ENCODE results near the gene IAH1. TPM values are rescaled to one million over a fixed set of nuclear protein-coding genes. Genes with fewer than 3 reads are reported as not detected.

Gene IAH1
- total and polyA plus RNA-seq, 2 donors (not counting 3 experiments of a cell fraction or from before 2014, with no cell fraction given), result 43.4 to 44.0 TPM

- CTCF ChIA-PET, result no interaction called here
- peaks cover 17 to 31% of the 10 kb centered on the region in 2 experiments for H3K36me3 ChIP-seq (ENCODE audit: control insufficient read depth in 2 of 2, extremely low read depth in 1 of 2, insufficient read depth in 2 of 2, low read length in 2 of 2)
- dilution Hi-C loops (cut with MboI; ENCODE audit: extremely low pct_ligation_motif_present, low sequenced_read_pairs) (no loop called here), intact Hi-C loops (cut with micrococcal nuclease) (no loop called here)
- H3K4me1 ChIP-seq (ENCODE audit: control insufficient read depth, extremely low read depth, insufficient read depth, low read length), result peaks cover 8% of the 10 kb centered on the region
- no peak for FAIRE-seq
- H3K9me3 ChIP-seq (replicated peaks; ENCODE audit: control insufficient read depth, insufficient read depth, low read length), result no peaks in the 10 kb centered on the region
- DNase-seq (ENCODE audit: low read depth, low spot score), result no peak
- H3K9ac ChIP-seq (replicated peaks; ENCODE audit: extremely low read depth, insufficient read depth, low read length), result no peak overlapping the region
- peaks cover 15% of the 10 kb centered on the region for H3K79me2 ChIP-seq (ENCODE audit: control insufficient read depth, insufficient read depth, low read length)
- no peak overlapping the region for H2AFZ ChIP-seq (ENCODE audit: low read depth, low read length)
- H3K4me2 ChIP-seq (ENCODE audit: insufficient read depth, low read length), result no peak overlapping the region
- H3K27me3 ChIP-seq (ENCODE audit: control insufficient read depth in 2 of 2, insufficient read depth in 2 of 2, low read length in 2 of 2), result no peaks in the 10 kb centered on the region
- no TSS peak for BruUV-seq (replicated peaks)
- POLR2A ChIA-PET, result no interaction called here
- H3K9me1 ChIP-seq (replicated peaks; ENCODE audit: control insufficient read depth, extremely low read depth, insufficient read depth, low read length), result no peaks in the 10 kb centered on the region
- TF ChIP-seq GATA2 (IDR thresholded peaks at IDR 0.05; ENCODE audit: insufficient read depth, insufficient read length, low read depth, low read length) (no peak), POLR2A (IDR thresholded peaks at IDR 0.05; ENCODE audit: low read depth, low read length) (no peak), POLR2AphosphoS5 (IDR thresholded peaks at IDR 0.05; ENCODE audit: insufficient read depth, low read depth, low read length) (no peak), CTCF (IDR thresholded peaks at IDR 0.05; ENCODE audit: extremely low read depth in 1 of 2, insufficient read depth in 1 of 2, low read depth in 1 of 2, low read length in 2 of 2) (no peak), EZH2 (IDR thresholded peaks at IDR 0.05; ENCODE audit: borderline replicate concordance, low read depth, low read length, severe bottlenecking) (no peak)
- no peak overlapping the region for H3K4me3 ChIP-seq (replicated peaks in 1 of 3; ENCODE audit: insufficient read depth in 1 of 3, low read depth in 1 of 3, low read length in 3 of 3)
- H4K20me1 ChIP-seq (replicated peaks; ENCODE audit: control insufficient read depth, extremely low read depth, insufficient read depth, low read length), result no peaks in the 10 kb centered on the region
- H3K27ac ChIP-seq (ENCODE audit: insufficient read depth, low read depth, low read length), result no peak overlapping the region
These were observed 5.8 kb downstream of the IAH1 start for GRCh38 chr2:9480157-9480556.

GRCh38 chr2:9483107-9483506 lies 8.8 kb downstream of the IAH1 start:
- Histone ChIP-seq H3K4me1 (ENCODE audit: control insufficient read depth, extremely low read depth, insufficient read depth, low read length) (peaks cover 3% of the 10 kb centered on the region), H3K9me1 (replicated peaks; ENCODE audit: control insufficient read depth, extremely low read depth, insufficient read depth, low read length) (no peaks in the 10 kb centered on the region), H3K4me3 (replicated peaks in 1 of 3; ENCODE audit: insufficient read depth in 1 of 3, low read depth in 1 of 3, low read length in 3 of 3) (no peak overlapping the region), H3K79me2 (ENCODE audit: control insufficient read depth, insufficient read depth, low read length) (peaks cover 4% of the 10 kb centered on the region), H2AFZ (ENCODE audit: low read depth, low read length) (no peak overlapping the region), H3K27ac (ENCODE audit: insufficient read depth, low read depth, low read length) (no peak overlapping the region), H3K9me3 (replicated peaks; ENCODE audit: control insufficient read depth, insufficient read depth, low read length) (no peaks in the 10 kb centered on the region), H3K36me3 (ENCODE audit: control insufficient read depth in 2 of 2, extremely low read depth in 1 of 2, insufficient read depth in 2 of 2, low read length in 2 of 2) (peaks cover 20 to 48% of the 10 kb centered on the region in 2 experiments), H4K20me1 (replicated peaks; ENCODE audit: control insufficient read depth, extremely low read depth, insufficient read depth, low read length) (no peaks in the 10 kb centered on the region), H3K27me3 (ENCODE audit: control insufficient read depth in 2 of 2, insufficient read depth in 2 of 2, low read length in 2 of 2) (no peaks in the 10 kb centered on the region), H3K9ac (replicated peaks; ENCODE audit: extremely low read depth, insufficient read depth, low read length) (no peak overlapping the region), H3K4me2 (ENCODE audit: insufficient read depth, low read length) (no peak overlapping the region)
- DNase-seq (ENCODE audit: low read depth, low spot score), result no peak
- dilution Hi-C loops (cut with MboI; ENCODE audit: extremely low pct_ligation_motif_present, low sequenced_read_pairs), result no loop called here
- no peak for FAIRE-seq
- ChIA-PET CTCF (interaction anchor here (1.5 to 1.6 kb wide), 2 partner anchors 9 to 26 kb away, joined by 4 to 7 read pairs; partner anchors contain the start of gene IAH1), POLR2A (no interaction called here)
- no TSS peak for BruUV-seq (replicated peaks)
- intact Hi-C loops (cut with micrococcal nuclease), result no loop called here
- TF ChIP-seq MAX (IDR thresholded peaks at IDR 0.05; ENCODE audit: insufficient read depth, insufficient read length) (no peak), EZH2 (IDR thresholded peaks at IDR 0.05; ENCODE audit: borderline replicate concordance, low read depth, low read length, severe bottlenecking) (no peak), POLR2A (IDR thresholded peaks at IDR 0.05; ENCODE audit: low read depth, low read length) (no peak), POLR2AphosphoS5 (IDR thresholded peaks at IDR 0.05; ENCODE audit: insufficient read depth, low read depth, low read length) (no peak), MYC (IDR thresholded peaks at IDR 0.05; ENCODE audit: low read depth, low read length) (no peak), FOS (IDR thresholded peaks at IDR 0.05; ENCODE audit: borderline replicate concordance, insufficient read depth, low read length) (no peak), GATA2 (IDR thresholded peaks at IDR 0.05; ENCODE audit: insufficient read depth, insufficient read length, low read depth, low read length) (no peak)

Measured in endothelial cell of umbilical vein (primary cell).